Endothelial cell of umbilical vein (primary cell): ENCODE results near the gene DDX10.

ENCODE experiments used
- EZH2 ChIP-seq: IDR thresholded peaks from 2 replicates; pipeline ENCODE4 v1.6.1; 2012; ENCODE audit warnings: borderline replicate concordance, low read depth, mild to moderate bottlenecking, moderate library complexity, low read length, inconsistent platforms; ENCODE audit not compliant: severe bottlenecking
- POLR2A ChIP-seq: IDR thresholded peaks from 2 replicates; pipeline ENCODE4 v1.6.1; 2012; ENCODE audit warnings: low read depth, mild to moderate bottlenecking, control low read depth, low read length
- TF ChIP-seq, protein P1 (sequence below), 2 donors: IDR thresholded peaks; 1 replicate in 1 of 2; 2 replicates in 1 of 2; pipeline ENCODE4 v1.5.1; 2011; ENCODE audit warnings: low read length in 2 of 2, mild to moderate bottlenecking in 2 of 2, moderate library complexity in 2 of 2, control low read depth in 1 of 2, inconsistent platforms in 1 of 2, low read depth in 1 of 2; ENCODE audit not compliant: insufficient read depth in 1 of 2; ENCODE audit errors: extremely low read depth in 1 of 2

DNA sequence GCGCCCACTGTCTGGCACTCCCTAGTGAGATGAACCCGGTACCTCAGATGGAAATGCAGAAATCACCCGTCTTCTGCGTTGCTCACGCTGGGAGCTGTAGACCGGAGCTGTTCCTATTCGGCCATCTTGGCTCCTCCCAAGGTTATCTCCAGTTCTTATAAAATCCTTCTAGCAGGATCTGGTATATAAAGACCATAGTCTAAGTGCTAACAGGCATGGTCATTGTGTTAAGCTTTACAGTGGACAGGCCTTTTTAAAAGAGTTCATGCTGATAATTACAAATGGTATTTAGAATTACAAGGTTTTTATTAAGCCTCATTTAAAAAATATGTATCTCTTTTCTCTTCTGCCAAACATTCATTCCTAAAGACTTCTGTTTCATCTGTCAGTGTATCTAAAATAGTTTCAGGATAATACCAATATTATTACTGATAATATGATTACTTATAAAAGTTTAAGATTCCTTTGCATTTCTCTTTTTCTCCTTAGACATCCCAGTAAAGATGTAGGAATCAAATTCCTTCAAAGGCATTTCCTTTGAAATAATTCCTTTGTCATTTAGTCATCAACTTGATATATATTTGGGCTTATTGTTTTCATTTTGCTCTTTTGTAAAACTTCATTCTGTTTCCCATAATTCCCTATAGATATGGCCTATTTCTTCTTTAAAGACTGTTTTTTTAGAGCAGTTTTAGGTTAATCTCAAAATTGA lies 20.7 kb downstream of the DDX10 start:
- TF ChIP-seq EZH2: no peak
- no peak for TF ChIP-seq POLR2A
- TF ChIP-seq, protein P1, sequence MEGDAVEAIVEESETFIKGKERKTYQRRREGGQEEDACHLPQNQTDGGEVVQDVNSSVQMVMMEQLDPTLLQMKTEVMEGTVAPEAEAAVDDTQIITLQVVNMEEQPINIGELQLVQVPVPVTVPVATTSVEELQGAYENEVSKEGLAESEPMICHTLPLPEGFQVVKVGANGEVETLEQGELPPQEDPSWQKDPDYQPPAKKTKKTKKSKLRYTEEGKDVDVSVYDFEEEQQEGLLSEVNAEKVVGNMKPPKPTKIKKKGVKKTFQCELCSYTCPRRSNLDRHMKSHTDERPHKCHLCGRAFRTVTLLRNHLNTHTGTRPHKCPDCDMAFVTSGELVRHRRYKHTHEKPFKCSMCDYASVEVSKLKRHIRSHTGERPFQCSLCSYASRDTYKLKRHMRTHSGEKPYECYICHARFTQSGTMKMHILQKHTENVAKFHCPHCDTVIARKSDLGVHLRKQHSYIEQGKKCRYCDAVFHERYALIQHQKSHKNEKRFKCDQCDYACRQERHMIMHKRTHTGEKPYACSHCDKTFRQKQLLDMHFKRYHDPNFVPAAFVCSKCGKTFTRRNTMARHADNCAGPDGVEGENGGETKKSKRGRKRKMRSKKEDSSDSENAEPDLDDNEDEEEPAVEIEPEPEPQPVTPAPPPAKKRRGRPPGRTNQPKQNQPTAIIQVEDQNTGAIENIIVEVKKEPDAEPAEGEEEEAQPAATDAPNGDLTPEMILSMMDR (IDR thresholded peaks at IDR 0.05; ENCODE audit: extremely low read depth in 1 of 2, insufficient read depth in 1 of 2, low read depth in 1 of 2, low read length in 2 of 2): no peak
